Measurements from ENCODE around the gene SBK3. TPM values are rescaled to one million over a fixed set of nuclear protein-coding genes. Genes with fewer than 3 reads are reported as not detected.
"Not testable (repeated sequence)": the region's sequence is repeated elsewhere in the genome, so short reads cannot be mapped to it uniquely, and the experiment has no call there.

Gene SBK3
- total RNA-seq, 1 experiment from 2014 or later, result 1.2 TPM

GRCh38 chr19:55584871-55585270 lies 39.5 kb upstream of the SBK3 start:
- DNase-seq (ENCODE audit: low read depth, low spot score), result no peak
- Histone ChIP-seq H3K4me3 (replicated peaks in 1 of 2; ENCODE audit: low read depth in 1 of 2, low read length in 2 of 2) (no peak overlapping the region), H3K4me2 (ENCODE audit: low read length) (no peak overlapping the region), H3K27me3 (ENCODE audit: insufficient read depth, low read length) (no peaks in the 10 kb centered on the region), H3K36me3 (ENCODE audit: control insufficient read depth in 1 of 2, insufficient read depth in 2 of 2, low read length in 2 of 2) (no peaks in the 10 kb centered on the region; a peak in 1 of 4 replicates), H3K4me1 (ENCODE audit: control insufficient read depth in 1 of 2, insufficient read depth in 2 of 2, low read length in 2 of 2) (peaks cover 14 to 22% of the 10 kb centered on the region in 2 experiments), H2AFZ (ENCODE audit: low read depth, low read length, poor library complexity, severe bottlenecking) (no peak overlapping the region), H3K9ac (ENCODE audit: low read length) (no peak overlapping the region), H3K9me3 (ENCODE audit: control insufficient read depth in 1 of 2, insufficient read depth in 1 of 2, low read depth in 1 of 2, low read length in 2 of 2) (no peaks in the 10 kb centered on the region), H3K27ac (ENCODE audit: low read depth, low read length) (no peak overlapping the region), H3K79me2 (ENCODE audit: insufficient read depth, low read length) (peaks cover 7% of the 10 kb centered on the region), H3K9me2 (ENCODE audit: insufficient read depth) (no peaks in the 10 kb centered on the region), H4K20me1 (ENCODE audit: insufficient read depth) (no peaks in the 10 kb centered on the region)
- ChIA-PET POLR2A (no interaction called here), RAD21 (ENCODE audit: low non-redundant PET in 1 of 2, low total read pairs in 2 of 2, uncharacterized antibody in 2 of 2, unreplicated experiment in 2 of 2) (no interaction called here), CTCF (no interaction called here)
- no TSS peak for BruUV-seq (replicated peaks)
- intact Hi-C loops (cut with micrococcal nuclease), result loop anchor here (5.0 kb wide), 1 partner anchor 38 kb away; the partner anchor contains the start of gene SBK3
- no peak for ATAC-seq
- TF ChIP-seq JUND (IDR thresholded peaks at IDR 0.05) (no peak), TCF7L2 (IDR thresholded peaks at IDR 0.05; ENCODE audit: borderline replicate concordance, extremely low read depth, insufficient read depth, insufficient read length) (no peak), FOSL1 (IDR thresholded peaks at IDR 0.05; ENCODE audit: low read depth) (no peak), ZBTB33 (IDR thresholded peaks at IDR 0.05; ENCODE audit: extremely low read depth, insufficient replicate concordance, low read length) (no peak), SRF (IDR thresholded peaks at IDR 0.05; ENCODE audit: low read depth) (no peak), RAD21 (IDR thresholded peaks at IDR 0.05; ENCODE audit: low read depth) (no peak), POLR2A (IDR thresholded peaks at IDR 0.05; ENCODE audit: borderline replicate concordance, extremely low read depth, insufficient read depth, insufficient read length) (no peak), MAX (IDR thresholded peaks at IDR 0.05) (no peak), CBX3 (IDR thresholded peaks at IDR 0.05; ENCODE audit: low read depth) (no peak)

- CTCF ChIA-PET; H3K4me3 ChIP-seq (replicated peaks in 1 of 2; ENCODE audit: low read depth in 1 of 2, low read length in 2 of 2); DNase-seq (ENCODE audit: low read depth, low spot score); POLR2A ChIA-PET; H3K27ac ChIP-seq (ENCODE audit: low read depth, low read length); H3K4me2 ChIP-seq (ENCODE audit: low read length); ATAC-seq; H3K9ac ChIP-seq (ENCODE audit: low read length); H2AFZ ChIP-seq (ENCODE audit: low read depth, low read length, poor library complexity, severe bottlenecking); H3K9me3 ChIP-seq (ENCODE audit: control insufficient read depth in 1 of 2, insufficient read depth in 1 of 2, low read depth in 1 of 2, low read length in 2 of 2); H3K36me3 ChIP-seq (ENCODE audit: control insufficient read depth in 1 of 2, insufficient read depth in 2 of 2, low read length in 2 of 2); BruUV-seq (replicated peaks); H4K20me1 ChIP-seq (ENCODE audit: insufficient read depth); H3K27me3 ChIP-seq (ENCODE audit: insufficient read depth, low read length); H3K9me2 ChIP-seq (ENCODE audit: insufficient read depth); RAD21 ChIA-PET (ENCODE audit: low non-redundant PET in 1 of 2, low total read pairs in 2 of 2, uncharacterized antibody in 2 of 2, unreplicated experiment in 2 of 2); intact Hi-C loops (cut with micrococcal nuclease): not testable (repeated sequence)
- H3K79me2 ChIP-seq (ENCODE audit: insufficient read depth, low read length), result peaks cover 16% of the 10 kb centered on the region
- peaks cover 18 to 28% of the 10 kb centered on the region in 2 experiments for H3K4me1 ChIP-seq (ENCODE audit: control insufficient read depth in 1 of 2, insufficient read depth in 2 of 2, low read length in 2 of 2)
These were observed 38.6 kb upstream of the SBK3 start for GRCh38 chr19:55583897-55584296.

- ATAC-seq; H3K9me2 ChIP-seq (ENCODE audit: insufficient read depth); H4K20me1 ChIP-seq (ENCODE audit: insufficient read depth); H2AFZ ChIP-seq (ENCODE audit: low read depth, low read length, poor library complexity, severe bottlenecking); H3K27ac ChIP-seq (ENCODE audit: low read depth, low read length); H3K4me2 ChIP-seq (ENCODE audit: low read length); H3K9ac ChIP-seq (ENCODE audit: low read length); H3K27me3 ChIP-seq (ENCODE audit: insufficient read depth, low read length); H3K36me3 ChIP-seq (ENCODE audit: control insufficient read depth in 1 of 2, insufficient read depth in 2 of 2, low read length in 2 of 2); intact Hi-C loops (cut with micrococcal nuclease); H3K9me3 ChIP-seq (ENCODE audit: control insufficient read depth in 1 of 2, insufficient read depth in 1 of 2, low read depth in 1 of 2, low read length in 2 of 2); RAD21 ChIA-PET (ENCODE audit: low non-redundant PET in 1 of 2, low total read pairs in 2 of 2, uncharacterized antibody in 2 of 2, unreplicated experiment in 2 of 2); CTCF ChIA-PET; DNase-seq (ENCODE audit: low read depth, low spot score); BruUV-seq (replicated peaks); H3K4me3 ChIP-seq (replicated peaks in 1 of 2; ENCODE audit: low read depth in 1 of 2, low read length in 2 of 2): not testable (repeated sequence)
- POLR2A ChIA-PET, result interaction anchor here (0.6 to 1.1 kb wide), 3 partner anchors 17 to 26 kb away, joined by 3 to 4 read pairs (median 3); no protein-coding TSS in a partner anchor
- Histone ChIP-seq H3K79me2 (ENCODE audit: insufficient read depth, low read length) (peaks cover 16% of the 10 kb centered on the region), H3K4me1 (ENCODE audit: control insufficient read depth in 1 of 2, insufficient read depth in 2 of 2, low read length in 2 of 2) (peaks cover 14 to 21% of the 10 kb centered on the region in 2 experiments)
These were observed 36.9 kb upstream of the SBK3 start for GRCh38 chr19:55582284-55582683.

Measured in HCT116 (cell line).